ENCODE measurements around the gene NOTCH1.

NOTCH1 gene

DNA sequence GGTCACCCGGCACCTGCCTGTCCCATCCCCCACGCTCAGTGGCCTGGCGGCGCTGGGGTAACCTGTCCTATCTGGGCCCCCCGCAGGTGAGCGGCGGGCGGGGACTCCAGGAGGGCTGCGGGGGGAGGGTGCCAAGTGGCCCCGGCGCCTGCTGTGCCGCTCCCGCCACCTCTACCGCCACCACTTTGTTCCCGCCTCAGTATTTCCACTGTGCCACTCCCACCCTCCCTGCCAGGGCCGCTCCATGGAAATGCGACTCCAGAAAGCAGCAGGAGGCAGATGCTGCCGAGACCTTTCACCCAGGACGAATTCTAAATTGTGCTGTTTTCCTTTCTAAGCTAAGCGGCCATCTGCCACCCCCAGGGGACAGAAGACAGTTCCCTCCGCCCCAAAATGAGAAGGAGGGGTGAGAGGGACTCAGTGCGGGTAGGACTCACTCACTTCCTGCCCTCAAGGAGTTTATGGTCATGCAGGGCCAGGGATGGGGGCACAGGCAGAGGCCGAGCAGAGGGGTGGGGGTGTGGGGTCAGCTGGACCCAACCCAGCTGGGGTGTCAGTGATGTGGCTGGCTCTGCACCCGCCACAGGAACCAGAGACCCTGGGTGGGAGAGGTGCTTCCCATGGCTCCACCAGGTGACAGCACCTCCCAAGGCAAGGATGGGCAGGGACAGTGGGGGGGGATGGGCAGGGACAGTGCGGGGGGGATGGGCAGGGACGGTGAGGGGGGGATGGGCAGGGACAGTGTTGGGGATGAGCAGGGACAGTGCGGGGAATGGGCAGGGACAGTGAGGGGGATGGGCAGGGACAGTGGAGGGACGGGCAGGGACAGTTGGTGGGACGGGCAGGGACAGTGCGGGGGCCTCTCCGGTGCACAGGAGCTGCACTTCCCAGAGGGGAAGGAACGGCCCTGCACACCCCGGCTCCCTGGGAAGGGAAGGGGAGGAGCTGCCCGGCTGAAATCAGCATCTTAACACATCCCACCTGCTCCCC lies 17.8 kb downstream of the NOTCH1 start (continued):
- TF ChIP-seq, protein P1, sequence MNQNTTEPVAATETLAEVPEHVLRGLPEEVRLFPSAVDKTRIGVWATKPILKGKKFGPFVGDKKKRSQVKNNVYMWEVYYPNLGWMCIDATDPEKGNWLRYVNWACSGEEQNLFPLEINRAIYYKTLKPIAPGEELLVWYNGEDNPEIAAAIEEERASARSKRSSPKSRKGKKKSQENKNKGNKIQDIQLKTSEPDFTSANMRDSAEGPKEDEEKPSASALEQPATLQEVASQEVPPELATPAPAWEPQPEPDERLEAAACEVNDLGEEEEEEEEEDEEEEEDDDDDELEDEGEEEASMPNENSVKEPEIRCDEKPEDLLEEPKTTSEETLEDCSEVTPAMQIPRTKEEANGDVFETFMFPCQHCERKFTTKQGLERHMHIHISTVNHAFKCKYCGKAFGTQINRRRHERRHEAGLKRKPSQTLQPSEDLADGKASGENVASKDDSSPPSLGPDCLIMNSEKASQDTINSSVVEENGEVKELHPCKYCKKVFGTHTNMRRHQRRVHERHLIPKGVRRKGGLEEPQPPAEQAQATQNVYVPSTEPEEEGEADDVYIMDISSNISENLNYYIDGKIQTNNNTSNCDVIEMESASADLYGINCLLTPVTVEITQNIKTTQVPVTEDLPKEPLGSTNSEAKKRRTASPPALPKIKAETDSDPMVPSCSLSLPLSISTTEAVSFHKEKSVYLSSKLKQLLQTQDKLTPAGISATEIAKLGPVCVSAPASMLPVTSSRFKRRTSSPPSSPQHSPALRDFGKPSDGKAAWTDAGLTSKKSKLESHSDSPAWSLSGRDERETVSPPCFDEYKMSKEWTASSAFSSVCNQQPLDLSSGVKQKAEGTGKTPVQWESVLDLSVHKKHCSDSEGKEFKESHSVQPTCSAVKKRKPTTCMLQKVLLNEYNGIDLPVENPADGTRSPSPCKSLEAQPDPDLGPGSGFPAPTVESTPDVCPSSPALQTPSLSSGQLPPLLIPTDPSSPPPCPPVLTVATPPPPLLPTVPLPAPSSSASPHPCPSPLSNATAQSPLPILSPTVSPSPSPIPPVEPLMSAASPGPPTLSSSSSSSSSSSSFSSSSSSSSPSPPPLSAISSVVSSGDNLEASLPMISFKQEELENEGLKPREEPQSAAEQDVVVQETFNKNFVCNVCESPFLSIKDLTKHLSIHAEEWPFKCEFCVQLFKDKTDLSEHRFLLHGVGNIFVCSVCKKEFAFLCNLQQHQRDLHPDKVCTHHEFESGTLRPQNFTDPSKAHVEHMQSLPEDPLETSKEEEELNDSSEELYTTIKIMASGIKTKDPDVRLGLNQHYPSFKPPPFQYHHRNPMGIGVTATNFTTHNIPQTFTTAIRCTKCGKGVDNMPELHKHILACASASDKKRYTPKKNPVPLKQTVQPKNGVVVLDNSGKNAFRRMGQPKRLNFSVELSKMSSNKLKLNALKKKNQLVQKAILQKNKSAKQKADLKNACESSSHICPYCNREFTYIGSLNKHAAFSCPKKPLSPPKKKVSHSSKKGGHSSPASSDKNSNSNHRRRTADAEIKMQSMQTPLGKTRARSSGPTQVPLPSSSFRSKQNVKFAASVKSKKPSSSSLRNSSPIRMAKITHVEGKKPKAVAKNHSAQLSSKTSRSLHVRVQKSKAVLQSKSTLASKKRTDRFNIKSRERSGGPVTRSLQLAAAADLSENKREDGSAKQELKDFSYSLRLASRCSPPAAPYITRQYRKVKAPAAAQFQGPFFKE (tag by site-specific recombination; IDR thresholded peaks at IDR 0.05; ENCODE audit: borderline replicate concordance): no peak
- no peak for TF ChIP-seq ZNF311 (tag by site-specific recombination; IDR thresholded peaks at IDR 0.05; ENCODE audit: borderline replicate concordance)
- 0 out of 2 replicates have a peak, but pooled peaks have one; percentile 42 for TF ChIP-seq ZBTB44 (tag by site-specific recombination; IDR thresholded peaks at IDR 0.05)
- peak; percentile 54; the same call in 1 of the 2 replicates for TF ChIP-seq GLIS2 (tag by site-specific recombination; IDR thresholded peaks at IDR 0.05)
- TF ChIP-seq, protein P2, sequence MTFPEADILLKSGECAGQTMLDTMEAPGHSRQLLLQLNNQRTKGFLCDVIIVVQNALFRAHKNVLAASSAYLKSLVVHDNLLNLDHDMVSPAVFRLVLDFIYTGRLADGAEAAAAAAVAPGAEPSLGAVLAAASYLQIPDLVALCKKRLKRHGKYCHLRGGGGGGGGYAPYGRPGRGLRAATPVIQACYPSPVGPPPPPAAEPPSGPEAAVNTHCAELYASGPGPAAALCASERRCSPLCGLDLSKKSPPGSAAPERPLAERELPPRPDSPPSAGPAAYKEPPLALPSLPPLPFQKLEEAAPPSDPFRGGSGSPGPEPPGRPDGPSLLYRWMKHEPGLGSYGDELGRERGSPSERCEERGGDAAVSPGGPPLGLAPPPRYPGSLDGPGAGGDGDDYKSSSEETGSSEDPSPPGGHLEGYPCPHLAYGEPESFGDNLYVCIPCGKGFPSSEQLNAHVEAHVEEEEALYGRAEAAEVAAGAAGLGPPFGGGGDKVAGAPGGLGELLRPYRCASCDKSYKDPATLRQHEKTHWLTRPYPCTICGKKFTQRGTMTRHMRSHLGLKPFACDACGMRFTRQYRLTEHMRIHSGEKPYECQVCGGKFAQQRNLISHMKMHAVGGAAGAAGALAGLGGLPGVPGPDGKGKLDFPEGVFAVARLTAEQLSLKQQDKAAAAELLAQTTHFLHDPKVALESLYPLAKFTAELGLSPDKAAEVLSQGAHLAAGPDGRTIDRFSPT (tag by site-specific recombination; IDR thresholded peaks at IDR 0.05): peak; percentile 80
- no peak for TF ChIP-seq SCRT2 (tag by site-specific recombination; IDR thresholded peaks at IDR 0.05)

DNA sequence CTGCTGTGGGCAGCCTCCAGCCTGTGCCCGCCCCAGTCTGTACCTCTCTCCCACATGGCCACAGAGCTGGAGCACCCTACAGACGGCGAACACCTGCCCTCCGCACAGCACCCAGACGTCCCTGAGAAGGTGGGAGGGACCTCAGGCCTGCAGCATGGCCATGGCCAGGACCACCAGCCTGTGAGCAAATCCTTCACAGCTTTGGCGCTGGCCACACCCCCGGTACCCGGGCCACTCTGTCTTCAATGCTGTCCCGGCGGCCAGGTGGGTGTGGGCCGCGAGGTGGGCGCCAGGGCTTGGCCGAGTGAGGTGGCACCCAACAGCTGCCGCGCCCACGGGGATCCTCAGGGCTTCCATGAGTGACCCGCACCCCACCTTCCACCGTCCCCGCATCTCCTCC lies 18.7 kb downstream of the NOTCH1 start:
- Histone ChIP-seq H3K4me3 (ENCODE audit: low read depth, low read length) (no peak overlapping the region), H3K4me1 (ENCODE audit: control insufficient read depth, insufficient read depth, low read length) (0 out of 2 replicates have a peak, but pooled peaks cover 4% of the 10 kb centered on the region), H3K9me3 (ENCODE audit: control insufficient read depth, insufficient read depth, low read depth, low read length) (no peaks in the 10 kb centered on the region), H3K27ac (ENCODE audit: extremely low read depth, low read depth, low read length) (no peak overlapping the region), H3K36me3 (ENCODE audit: control insufficient read depth in 2 of 2, insufficient read depth in 1 of 2, low read length in 2 of 2) (peaks cover 0 to 7% of the 10 kb centered on the region in 2 experiments; a peak in 1 of 3 replicates)
- TF ChIP-seq ZNF23 (tag by site-specific recombination; IDR thresholded peaks at IDR 0.05; ENCODE audit: borderline replicate concordance) (no peak), IKZF3 (tag by site-specific recombination; IDR thresholded peaks at IDR 0.05) (no peak), ZNF624 (tag by site-specific recombination; IDR thresholded peaks at IDR 0.05) (no peak), ZNF214 (tag by site-specific recombination; IDR thresholded peaks at IDR 0.05; ENCODE audit: borderline replicate concordance) (no peak), ZNF549 (tag by site-specific recombination; IDR thresholded peaks at IDR 0.05) (no peak), BCL11A (tag by site-specific recombination; IDR thresholded peaks at IDR 0.05; ENCODE audit: low read depth) (no peak), ZNF248 (tag by site-specific recombination; IDR thresholded peaks at IDR 0.05) (no peak), ZBTB21 (tag by site-specific recombination; IDR thresholded peaks at IDR 0.05) (no peak), ZNF433 (tag by site-specific recombination; IDR thresholded peaks at IDR 0.05; ENCODE audit: low read depth) (no peak), ZNF302 (tag by site-specific recombination; IDR thresholded peaks at IDR 0.05; ENCODE audit: low read depth) (no peak), MYNN (tag by site-specific recombination; IDR thresholded peaks at IDR 0.05; ENCODE audit: borderline replicate concordance) (no peak), ZNF521 (tag by site-specific recombination; IDR thresholded peaks at IDR 0.05) (no peak)
- TF ChIP-seq, protein P2 (tag by site-specific recombination; IDR thresholded peaks at IDR 0.05): no peak
- POLR2A ChIA-PET: interaction anchor here (0.6 kb wide), 1 partner anchor 330 kb away, joined by 3 read pairs; no protein-coding TSS in a partner anchor
- CTCF ChIA-PET: interaction anchor here (1.1 kb wide), 1 partner anchor 41 kb away, joined by 3 read pairs; no protein-coding TSS in a partner anchor
